A673 (cell line): ENCODE measurements around the gene SLC35F1.

Experiments used
- CTCF ChIP-seq: fragments of 300-800, 200-600 bp; sonication (generic); conservative IDR thresholded peaks from 2 replicates; pipeline ENCODE4 v1.5.1; 2017; ENCODE audit warnings: low read depth, mild to moderate bottlenecking, antibody characterized with exemption, low read length, moderate library complexity, mixed read lengths
- EZH2 ChIP-seq: fragments of 200-600 bp; sonication (generic); IDR thresholded peaks from 2 replicates; pipeline ENCODE4 v1.6.1; 2017; ENCODE audit warnings: borderline replicate concordance, low read depth, mild to moderate bottlenecking, mixed read lengths, antibody characterized with exemption, low read length; ENCODE audit not compliant: poor library complexity, severe bottlenecking

GRCh38 chr6:118304321-118304720 lies 397.3 kb downstream of the SLC35F1 start:
- TF ChIP-seq CTCF (no peak), EZH2 (no peak)
